Breast epithelium (tissue), 3 donors: ENCODE results near the gene KLHL24.

Experiments used
- CTCF ChIP-seq, 3 donors: fragments of 450-650 bp; IDR thresholded peaks; one replicate each; pipeline ENCODE4 v1.5.1; 2016 to 2017; ENCODE audit warnings: antibody characterized with exemption in 3 of 3, mild to moderate bottlenecking in 3 of 3, moderate library complexity in 3 of 3
- POLR2AphosphoS5 ChIP-seq, 3 donors: sonication (generic); formaldehyde crosslinking; IDR thresholded peaks; one replicate each; pipeline ENCODE4 v1.6.1; 2017; ENCODE audit warnings: antibody characterized with exemption in 3 of 3

GRCh38 chr3:183697123-183697609, 61.7 kb downstream of the KLHL24 start:
- TF ChIP-seq CTCF (IDR thresholded peaks at IDR 0.05) (no peak), POLR2AphosphoS5 (IDR thresholded peaks at IDR 0.05) (no peak)
